Keratinocyte (primary cell): ENCODE results near the gene SCGB2A2.

Experiments used
- CTCF ChIP-seq, 3 experiments: IDR thresholded peaks in 1 of 3; conservative IDR thresholded peaks in 1 of 3; optimal IDR thresholded peaks in 1 of 3; 2 replicates in 2 of 3; 3 replicates in 1 of 3; pipeline versions ENCODE3 to v1.5.1; 2011; ENCODE audit warnings: low read length in 3 of 3, mild to moderate bottlenecking in 3 of 3, moderate library complexity in 2 of 3, control low read depth in 1 of 3, inconsistent platforms in 1 of 3; ENCODE audit not compliant: insufficient read depth in 2 of 3; ENCODE audit errors: extremely low read depth in 1 of 3
- EZH2 ChIP-seq: IDR thresholded peaks from one replicate; pipeline ENCODE4 v1.6.1; 2012; ENCODE audit warnings: inconsistent platforms, mild to moderate bottlenecking, low read length, moderate library complexity

GRCh38 chr11:62238151-62238550 is 31.8 kb upstream of the SCGB2A2 start:
- TF ChIP-seq CTCF (optimal IDR thresholded peaks at IDR 0.05 in 1 of 3, IDR thresholded peaks at IDR 0.05 in 1 of 3, conservative IDR thresholded peaks at IDR 0.05 in 1 of 3; ENCODE audit: extremely low read depth in 1 of 3, insufficient read depth in 2 of 3, low read length in 3 of 3) (no peak), EZH2 (no peak)
